Activated naive CD8-positive, alpha-beta T cell treated with anti-CD3 and anti-CD28 coated beads for 36 hours (primary cell): ENCODE results near the gene DUSP9. TPM values are rescaled to one million over a fixed set of nuclear protein-coding genes. Genes with fewer than 3 reads are reported as not detected.
A peak's percentile ranks its signal among the peaks of the same experiment; 100 is the strongest.

ENCODE experiments used
- DNase-seq: peaks from one replicate; pipeline ENCODE4 v3.0.0; 2021
- H3K27ac Mint-ChIP-seq: one replicate; pipeline ENCODE4 v1.8.0; 2022; ENCODE audit warnings: mild to moderate bottlenecking, moderate library complexity, mixed read lengths
- H3K27me3 Mint-ChIP-seq: one replicate; pipeline ENCODE4 v1.8.0; 2022; ENCODE audit warnings: mild to moderate bottlenecking, mixed read lengths
- H3K36me3 Mint-ChIP-seq: one replicate; pipeline ENCODE4 v1.8.0; 2021; ENCODE audit warnings: mild to moderate bottlenecking, mixed read lengths
- H3K4me1 Mint-ChIP-seq: one replicate; pipeline ENCODE4 v1.8.0; 2021; ENCODE audit warnings: mixed read lengths
- H3K4me3 Mint-ChIP-seq: one replicate; pipeline ENCODE4 v1.8.0; 2022; ENCODE audit warnings: mild to moderate bottlenecking, moderate library complexity, mixed read lengths
- H3K9me3 Mint-ChIP-seq: one replicate; pipeline ENCODE4 v1.8.0; 2022; ENCODE audit warnings: mixed read lengths
- total RNA-seq, 2 experiments: library from RNA; stranded (reverse); gene quantifications; one replicate each; pipeline ENCODE4 v1.2.3, GENCODE V29; 2021

Gene DUSP9
- total RNA-seq, 2 experiments from 2014 or later = 0.08 to 0.23 TPM

GRCh38 chrX:153628129-153628528 lies 18.9 kb upstream of the DUSP9 start:
- no peaks in the 10 kb centered on the region for H3K36me3 Mint-ChIP-seq
- no peak overlapping the region for H3K4me3 Mint-ChIP-seq
- no peaks in the 10 kb centered on the region for H3K4me1 Mint-ChIP-seq
- peaks cover 3% of the 10 kb centered on the region for H3K9me3 Mint-ChIP-seq
- no peak overlapping the region for H3K27ac Mint-ChIP-seq
- H3K27me3 Mint-ChIP-seq = no peaks in the 10 kb centered on the region
- no peak for DNase-seq

DNA sequence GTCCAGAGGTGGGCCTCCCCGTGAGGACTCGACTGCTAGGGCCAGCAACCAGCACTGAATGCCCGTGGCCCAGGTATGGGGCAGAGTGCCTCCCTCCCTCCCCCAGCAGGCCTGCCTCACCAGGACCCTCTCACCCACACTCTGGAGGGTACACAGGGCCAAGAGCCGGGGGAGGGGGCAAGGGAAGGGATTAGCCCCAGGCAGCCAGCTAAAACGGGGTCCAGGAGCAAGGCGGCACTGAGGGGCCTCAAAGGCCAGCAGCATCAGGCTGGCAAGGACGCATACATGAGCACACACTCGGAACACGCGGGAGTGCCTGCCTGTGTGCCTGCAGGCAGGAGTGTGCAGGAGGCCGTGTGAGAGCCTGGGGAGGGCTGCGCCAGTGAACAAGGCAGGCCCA lies 18.3 kb upstream of the DUSP9 start:
- H3K27ac Mint-ChIP-seq = no peak overlapping the region
- no peaks in the 10 kb centered on the region for H3K4me1 Mint-ChIP-seq

DNA sequence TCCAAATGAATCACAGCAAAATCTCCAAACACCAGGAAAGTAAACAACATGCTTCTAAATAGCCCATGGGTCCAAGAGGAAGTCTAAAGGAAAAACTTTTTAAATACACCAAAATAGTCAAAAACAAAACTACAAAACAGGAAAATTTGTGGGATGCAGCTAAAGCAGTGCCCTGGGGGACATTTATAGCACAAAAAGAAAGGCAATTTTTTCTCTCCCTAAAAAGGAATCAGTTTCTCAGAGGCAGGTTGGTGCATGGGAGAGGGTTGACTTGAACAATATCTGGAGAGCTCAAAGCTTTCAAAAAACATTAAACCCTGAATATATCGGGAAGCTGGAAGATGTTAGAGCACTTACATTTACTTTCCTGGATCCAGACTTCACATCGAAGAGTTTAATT lies 15.7 kb upstream of the DUSP9 start:
- no peaks in the 10 kb centered on the region for H3K36me3 Mint-ChIP-seq
- no peaks in the 10 kb centered on the region for H3K27me3 Mint-ChIP-seq
- no peak overlapping the region for H3K4me3 Mint-ChIP-seq
- DNase-seq = no peak
- H3K4me1 Mint-ChIP-seq = no peaks in the 10 kb centered on the region
- no peak overlapping the region for H3K27ac Mint-ChIP-seq
- H3K9me3 Mint-ChIP-seq = peaks cover 3% of the 10 kb centered on the region

More for the DNA sequence above, 18.3 kb upstream of the DUSP9 start:
- Mint-ChIP-seq H3K27me3 (no peaks in the 10 kb centered on the region), H3K36me3 (no peaks in the 10 kb centered on the region), H3K9me3 (peaks cover 3% of the 10 kb centered on the region), H3K4me3 (no peak overlapping the region)
- DNase-seq = no peak

DNA sequence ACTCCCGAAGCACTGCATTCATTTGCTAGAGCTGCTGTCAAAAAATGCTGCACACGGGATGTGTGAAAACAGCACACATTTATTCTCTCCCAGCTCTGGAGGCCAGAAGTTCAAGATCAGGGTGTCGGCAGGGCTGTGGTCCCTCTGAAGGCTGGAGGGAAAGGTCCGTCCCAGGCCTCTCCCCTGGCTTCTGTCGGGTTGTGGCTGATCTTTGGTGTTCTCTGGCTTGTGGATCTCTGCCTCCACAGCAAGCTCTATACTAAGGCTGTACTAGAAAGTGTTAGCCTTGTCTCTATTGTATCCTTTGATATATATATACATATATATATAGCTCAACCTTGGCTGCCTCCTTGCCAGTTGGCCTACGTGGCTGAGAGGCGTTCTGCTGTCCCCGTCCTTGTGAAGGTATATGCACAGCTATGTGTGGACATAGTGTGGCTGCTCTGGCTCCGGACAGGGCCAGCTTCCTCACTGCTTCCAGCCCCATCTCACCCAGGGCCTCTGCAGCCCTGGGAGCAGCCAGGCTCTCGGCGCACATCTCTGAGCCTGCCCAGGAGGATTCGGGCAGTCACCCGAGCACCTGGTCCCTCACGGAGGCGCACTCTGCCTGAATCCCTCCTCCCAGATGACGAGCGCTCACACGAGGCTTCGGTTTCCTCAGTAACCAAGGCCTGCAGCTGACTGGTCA lies 15.0 kb upstream of the DUSP9 start:
- no peak for DNase-seq
- Mint-ChIP-seq H3K4me3 (no peak overlapping the region), H3K9me3 (peaks cover 3% of the 10 kb centered on the region), H3K4me1 (no peaks in the 10 kb centered on the region), H3K27ac (no peak overlapping the region), H3K27me3 (no peaks in the 10 kb centered on the region), H3K36me3 (no peaks in the 10 kb centered on the region)

DNA sequence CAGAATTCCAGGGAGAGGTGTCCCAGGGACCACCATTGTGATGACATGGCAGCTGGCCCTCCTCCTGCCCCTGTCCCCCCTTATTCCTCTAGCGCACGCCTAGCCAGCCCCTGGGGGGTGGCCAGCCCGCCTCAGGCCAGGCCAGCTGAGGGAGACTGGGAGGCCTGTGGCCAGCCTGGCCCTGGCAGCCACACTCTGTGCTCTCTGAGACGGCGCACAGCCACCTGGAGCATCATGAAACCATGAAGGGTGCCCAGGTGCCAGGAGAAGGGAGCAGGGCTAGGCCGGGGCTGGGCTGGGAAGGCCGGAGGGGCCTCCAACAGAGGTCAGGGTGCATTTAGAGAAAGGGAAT lies 14.4 kb upstream of the DUSP9 start:
- DNase-seq = no peak
- peaks cover 3% of the 10 kb centered on the region for H3K9me3 Mint-ChIP-seq
- H3K27me3 Mint-ChIP-seq = no peaks in the 10 kb centered on the region
- H3K27ac Mint-ChIP-seq = no peak overlapping the region
- no peaks in the 10 kb centered on the region for H3K36me3 Mint-ChIP-seq
- no peaks in the 10 kb centered on the region for H3K4me1 Mint-ChIP-seq
- H3K4me3 Mint-ChIP-seq = no peak overlapping the region

- no peak overlapping the region for H3K27ac Mint-ChIP-seq
- no peak overlapping the region for H3K4me3 Mint-ChIP-seq
- no peak for DNase-seq
- no peaks in the 10 kb centered on the region for H3K36me3 Mint-ChIP-seq
- H3K4me1 Mint-ChIP-seq = no peaks in the 10 kb centered on the region
- no peaks in the 10 kb centered on the region for H3K27me3 Mint-ChIP-seq
- H3K9me3 Mint-ChIP-seq = peaks cover 3% of the 10 kb centered on the region
Measured at GRCh38 chrX:153633048-153633447, 14.0 kb upstream of the DUSP9 start.

GRCh38 chrX:153633607-153634180 lies 13.3 kb upstream of the DUSP9 start:
- DNase-seq = no peak
- Mint-ChIP-seq H3K27me3 (no peaks in the 10 kb centered on the region), H3K36me3 (no peaks in the 10 kb centered on the region), H3K4me3 (no peak overlapping the region), H3K4me1 (no peaks in the 10 kb centered on the region), H3K27ac (no peak overlapping the region), H3K9me3 (peaks cover 3% of the 10 kb centered on the region)

- Mint-ChIP-seq H3K4me3 (no peak overlapping the region), H3K36me3 (no peaks in the 10 kb centered on the region), H3K27me3 (no peaks in the 10 kb centered on the region), H3K4me1 (no peaks in the 10 kb centered on the region), H3K27ac (no peak overlapping the region), H3K9me3 (peaks cover 3% of the 10 kb centered on the region)
- no peak for DNase-seq
Measured at GRCh38 chrX:153634236-153634635, 12.8 kb upstream of the DUSP9 start.

- Mint-ChIP-seq H3K4me1 (no peaks in the 10 kb centered on the region), H3K36me3 (no peaks in the 10 kb centered on the region), H3K27ac (no peak overlapping the region), H3K9me3 (peaks cover 3% of the 10 kb centered on the region), H3K4me3 (no peak overlapping the region), H3K27me3 (no peaks in the 10 kb centered on the region)
- no peak for DNase-seq
Measured at GRCh38 chrX:153634832-153635231, 12.2 kb upstream of the DUSP9 start.

GRCh38 chrX:153635388-153635787 lies 11.6 kb upstream of the DUSP9 start:
- DNase-seq = no peak
- H3K4me1 Mint-ChIP-seq = no peaks in the 10 kb centered on the region

GRCh38 chrX:153635788-153636668 lies 11.0 kb upstream of the DUSP9 start:
- Mint-ChIP-seq H3K27ac (no peak overlapping the region), H3K9me3 (peaks cover 3% of the 10 kb centered on the region), H3K4me1 (no peaks in the 10 kb centered on the region)

More at GRCh38 chrX:153635388-153635787, 11.6 kb upstream of the DUSP9 start:
- no peaks in the 10 kb centered on the region for H3K27me3 Mint-ChIP-seq
- H3K9me3 Mint-ChIP-seq = peaks cover 3% of the 10 kb centered on the region
- H3K27ac Mint-ChIP-seq = no peak overlapping the region
- no peaks in the 10 kb centered on the region for H3K36me3 Mint-ChIP-seq
- no peak overlapping the region for H3K4me3 Mint-ChIP-seq

GRCh38 chrX:153636716-153637115 lies 10.3 kb upstream of the DUSP9 start:
- Mint-ChIP-seq H3K36me3 (no peaks in the 10 kb centered on the region), H3K4me1 (no peaks in the 10 kb centered on the region), H3K27me3 (peaks cover 10% of the 10 kb centered on the region), H3K27ac (no peak overlapping the region), H3K4me3 (no peak overlapping the region), H3K9me3 (no peaks in the 10 kb centered on the region)
- no peak for DNase-seq

More at GRCh38 chrX:153635788-153636668, 11.0 kb upstream of the DUSP9 start:
- peak; percentile 28 for DNase-seq
- H3K36me3 Mint-ChIP-seq = no peaks in the 10 kb centered on the region
- H3K4me3 Mint-ChIP-seq = no peak overlapping the region
- H3K27me3 Mint-ChIP-seq = peaks cover 3% of the 10 kb centered on the region

GRCh38 chrX:153637121-153638040 lies 9.6 kb upstream of the DUSP9 start:
- Mint-ChIP-seq H3K4me1 (no peaks in the 10 kb centered on the region), H3K4me3 (no peak overlapping the region), H3K27ac (no peak overlapping the region), H3K9me3 (no peaks in the 10 kb centered on the region), H3K36me3 (no peaks in the 10 kb centered on the region), H3K27me3 (peaks cover 11% of the 10 kb centered on the region)
- DNase-seq = no peak

DNA sequence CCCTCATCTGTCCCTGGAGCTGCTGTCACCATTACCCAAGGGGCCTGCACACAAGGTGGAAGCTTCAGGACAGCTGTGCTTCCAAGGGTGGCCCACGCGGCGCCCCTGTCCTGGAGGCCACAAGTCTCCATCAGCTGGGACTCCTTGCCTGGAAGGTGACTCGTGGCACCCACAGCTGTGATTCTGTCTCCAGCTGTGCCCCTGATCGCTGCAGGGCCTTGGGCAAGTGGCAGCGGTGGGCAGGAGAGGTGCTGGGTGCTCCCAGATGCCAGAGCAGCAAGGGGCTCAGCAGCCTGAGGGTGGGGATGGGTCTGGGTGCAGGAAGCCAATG lies 9.0 kb upstream of the DUSP9 start:
- peaks cover 16% of the 10 kb centered on the region for H3K27me3 Mint-ChIP-seq
- no peak for DNase-seq
- H3K4me3 Mint-ChIP-seq = no peak overlapping the region
- H3K36me3 Mint-ChIP-seq = no peaks in the 10 kb centered on the region
- no peak overlapping the region for H3K27ac Mint-ChIP-seq
- peaks cover 3% of the 10 kb centered on the region for H3K4me1 Mint-ChIP-seq
- no peaks in the 10 kb centered on the region for H3K9me3 Mint-ChIP-seq
